HG03103 (cell line): ENCODE data around the gene CISD1.
A peak's percentile ranks its signal among the peaks of the same experiment; 100 is the strongest.

Experiments used
- ATAC-seq: cut with Tn5 transposase; IDR thresholded peaks from one replicate; pipeline ENCODE4 v1.9.1; 2021; ENCODE audit warnings: low read depth; ENCODE audit not compliant: unreplicated experiment

CISD1 gene

DNA sequence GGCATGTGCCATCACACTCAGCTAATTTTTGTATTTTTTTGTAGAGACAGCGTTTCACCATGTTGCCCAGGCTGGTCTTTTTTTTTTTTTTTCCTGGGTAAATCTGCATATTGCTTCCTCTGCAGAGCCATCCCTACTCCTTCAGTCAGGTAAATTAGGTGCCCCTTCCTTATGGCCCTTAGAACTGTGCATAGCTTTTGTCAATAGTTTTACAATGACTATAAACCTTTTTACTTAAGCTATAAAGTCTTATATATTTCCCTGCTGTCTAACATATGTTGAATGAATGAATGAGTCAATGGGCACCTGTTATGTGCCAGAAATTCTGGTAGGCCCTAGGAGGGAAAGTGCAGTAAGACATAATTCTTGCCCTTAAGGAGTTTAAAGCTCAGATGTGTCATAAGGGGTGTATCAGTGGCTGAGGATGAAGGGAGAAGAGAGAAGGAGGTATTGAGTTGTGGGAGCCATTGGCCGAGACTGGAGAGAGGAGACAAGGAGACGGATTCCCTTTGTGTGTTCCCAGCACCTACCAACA lies 35.2 kb downstream of the CISD1 start:
- no peak for ATAC-seq

DNA sequence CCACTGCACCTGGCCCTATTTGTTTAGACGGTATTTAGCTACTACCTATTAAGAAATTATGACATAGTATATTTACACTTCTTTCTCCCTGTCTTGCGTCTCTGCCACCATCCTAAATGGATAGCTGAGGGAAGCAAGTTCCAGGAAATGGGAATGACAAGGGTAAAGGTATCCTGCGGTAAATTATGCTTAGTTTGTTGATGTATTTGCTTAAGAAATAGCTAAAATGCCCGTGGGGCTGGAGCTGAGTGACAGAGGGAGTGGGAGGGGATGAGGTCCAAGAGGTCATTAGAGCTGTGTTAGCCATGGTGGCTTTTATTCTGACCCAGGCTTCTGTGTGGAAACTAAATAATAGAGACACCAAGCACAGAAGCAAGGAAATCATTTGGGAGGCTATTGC lies 36.9 kb downstream of the CISD1 start:
- no peak for ATAC-seq

DNA sequence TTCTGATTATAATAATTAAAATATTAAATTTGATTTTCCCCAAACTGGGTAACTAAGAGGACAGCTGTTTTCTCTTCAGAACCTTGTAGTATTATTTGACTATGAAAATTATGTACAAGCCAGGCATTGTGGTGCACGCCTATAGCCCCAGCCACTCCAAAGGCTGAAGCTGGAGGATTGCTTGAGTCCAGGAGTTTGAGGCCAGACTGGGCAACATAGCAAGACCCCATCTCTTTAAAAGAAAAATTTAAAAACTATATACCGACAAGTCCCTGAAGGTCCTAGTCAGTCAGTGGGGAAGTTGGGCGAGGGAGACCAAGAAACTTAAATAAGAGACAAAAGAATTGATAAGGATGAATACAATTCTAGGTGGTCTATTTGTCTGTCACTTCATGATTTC lies 38.7 kb downstream of the CISD1 start:
- ATAC-seq, result no peak

DNA sequence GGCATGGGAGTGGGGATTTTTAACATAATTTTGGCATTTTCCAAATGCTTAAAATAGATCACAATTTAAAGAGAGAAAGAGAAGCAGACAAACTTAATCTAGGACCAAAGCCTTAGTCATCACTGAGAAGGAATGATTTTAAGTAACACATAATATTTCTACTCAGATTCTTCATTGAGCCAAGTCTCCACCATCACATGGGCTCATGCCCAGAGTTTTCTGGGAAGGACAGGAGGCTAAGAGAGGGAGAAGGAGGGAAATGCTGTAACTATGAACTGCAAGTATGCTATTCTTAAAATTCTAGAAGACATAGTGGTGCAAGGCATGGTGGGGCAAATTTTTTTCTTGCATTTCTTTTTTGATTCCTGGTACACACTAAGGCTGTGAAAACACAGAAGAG lies 42.1 kb downstream of the CISD1 start:
- no peak for ATAC-seq

DNA sequence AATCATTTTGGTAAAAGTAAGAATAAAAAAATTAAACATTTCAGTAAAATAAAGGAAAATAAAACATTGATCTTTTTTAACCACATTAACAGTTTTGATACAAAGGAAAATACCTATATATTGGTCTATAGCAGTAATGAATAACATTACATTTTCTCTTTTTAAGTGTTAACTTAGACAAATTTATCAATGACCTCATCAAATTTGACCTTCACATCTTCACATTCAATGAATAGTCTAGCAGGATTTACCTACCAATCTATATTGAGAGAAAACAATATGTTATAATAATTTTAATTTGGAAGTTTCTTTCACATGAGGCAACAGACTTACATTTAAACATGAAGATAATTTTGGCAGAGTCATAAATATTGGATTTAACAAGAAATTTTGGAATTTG lies 47.9 kb downstream of the CISD1 start:
- ATAC-seq, result no peak

DNA sequence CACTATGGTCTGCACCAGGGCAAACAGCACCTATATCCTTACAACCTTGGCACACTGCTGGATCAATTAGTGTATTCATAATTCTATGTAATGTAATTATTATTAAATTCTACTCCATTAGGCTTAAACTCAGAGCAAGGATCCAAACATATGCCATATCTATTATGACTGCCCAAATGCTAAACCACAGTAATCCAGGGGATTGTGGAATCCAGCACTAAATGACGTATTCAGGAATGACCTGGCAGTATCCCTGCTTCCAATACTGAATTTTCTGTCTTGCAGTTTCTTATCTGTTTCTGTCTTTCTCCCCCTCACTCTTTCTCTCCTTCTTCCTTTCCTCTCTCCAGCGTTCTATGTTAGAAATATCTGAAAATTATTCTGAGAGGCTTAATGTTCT lies 49.4 kb downstream of the CISD1 start:
- no peak for ATAC-seq

DNA sequence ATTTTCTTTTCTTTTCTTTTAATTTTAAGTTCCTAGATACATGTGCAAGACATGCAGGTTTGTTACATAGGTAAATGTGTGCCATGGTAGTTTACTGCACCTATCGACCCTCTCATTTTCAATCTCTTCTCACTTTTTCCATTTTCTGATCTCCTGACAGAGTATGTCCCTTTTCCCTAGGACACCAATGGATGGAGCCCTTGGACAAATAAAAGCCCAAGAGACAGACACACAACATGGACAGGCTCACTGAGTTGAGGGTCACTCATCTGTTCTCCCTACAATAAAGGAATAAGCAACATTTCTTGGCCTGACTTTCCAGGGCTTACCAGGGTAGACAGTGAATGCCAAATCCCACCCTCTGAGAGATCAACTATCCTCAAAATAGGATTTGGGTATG lies 50.6 kb downstream of the CISD1 start:
- ATAC-seq, result no peak

DNA sequence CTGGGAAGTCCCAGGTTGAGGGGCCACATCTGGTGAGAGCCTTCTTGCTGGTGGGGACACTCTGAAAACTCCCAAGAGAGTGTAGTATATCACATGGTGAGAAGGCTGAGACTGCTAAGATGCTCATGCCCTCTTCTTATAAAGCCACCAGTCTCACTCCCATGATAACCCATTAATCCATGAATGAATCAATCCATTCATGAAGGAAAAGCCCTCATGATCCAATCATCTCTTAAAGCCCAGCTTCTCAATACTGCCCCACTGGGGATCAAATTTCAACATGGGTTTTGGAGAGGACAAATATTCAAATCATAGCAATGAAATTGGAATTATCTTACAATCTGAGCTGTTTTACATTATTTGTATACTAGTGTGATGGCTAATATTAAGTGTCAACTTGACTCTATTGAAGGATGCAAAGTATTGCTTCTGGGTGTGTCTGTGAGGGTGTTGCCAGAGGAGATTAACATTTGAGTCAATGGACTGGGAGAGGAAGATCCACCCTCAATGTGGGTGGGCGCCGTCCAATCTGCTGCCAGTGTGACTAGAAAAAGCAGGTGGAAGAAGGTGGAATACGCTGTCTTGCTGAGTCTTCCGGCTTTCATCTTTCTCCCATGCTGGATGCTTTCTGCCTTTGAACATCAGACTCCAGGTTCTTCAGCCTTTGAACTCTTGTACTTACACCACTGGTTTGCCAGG lies 51.5 kb downstream of the CISD1 start:
- no peak for ATAC-seq

DNA sequence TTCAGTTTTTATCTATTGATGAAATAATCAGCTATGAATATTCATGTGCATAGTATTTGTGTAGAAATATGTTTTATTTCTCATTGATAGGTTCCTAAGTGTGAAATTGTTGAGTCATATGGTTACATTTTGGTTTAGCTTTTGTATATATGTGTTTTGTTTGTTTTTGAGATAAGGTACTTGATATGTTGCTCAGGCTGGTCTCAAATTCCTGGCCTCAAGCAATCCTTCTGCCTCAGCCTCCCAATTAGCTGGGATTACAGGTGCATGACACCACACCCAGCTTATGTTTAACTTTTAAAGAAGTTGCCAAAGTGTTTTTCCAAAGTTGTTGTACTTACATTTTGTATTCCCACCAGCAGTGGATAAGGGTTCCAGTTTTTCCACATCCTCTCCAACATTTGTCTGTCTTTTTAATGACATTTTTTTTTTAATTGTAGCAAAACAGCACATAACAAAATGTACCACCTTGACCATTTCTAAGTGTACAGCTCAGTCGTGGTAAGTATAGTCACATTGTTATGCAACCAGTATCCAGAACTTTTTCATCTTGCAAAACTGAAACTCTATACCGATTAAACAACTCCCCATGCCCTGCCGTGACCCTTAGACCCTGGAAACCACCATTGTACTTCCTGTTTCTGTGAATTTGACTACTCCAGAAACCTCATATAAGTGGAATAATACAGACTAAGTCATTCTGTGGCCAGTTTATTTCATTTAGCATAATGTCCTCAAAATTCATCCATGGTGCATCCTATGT lies 53.3 kb downstream of the CISD1 start:
- ATAC-seq, result peak; percentile 80

DNA sequence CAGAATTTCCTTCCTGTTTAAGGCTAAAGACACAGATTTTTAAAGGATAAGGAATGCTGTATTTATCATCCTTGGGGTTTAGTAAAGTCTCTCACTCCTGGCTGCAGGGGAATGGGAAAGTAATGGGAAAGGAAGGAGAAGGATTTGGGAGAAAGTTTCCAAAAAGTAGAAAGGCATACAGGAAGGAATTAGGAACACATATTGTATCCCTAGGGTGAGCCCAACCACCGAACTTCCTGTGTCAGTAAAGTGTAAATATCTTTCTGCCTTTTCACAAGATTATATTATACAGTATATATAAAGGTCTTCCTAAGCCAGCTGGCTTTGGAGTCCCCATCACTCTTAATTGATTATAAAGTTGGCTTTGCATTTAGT lies 53.9 kb downstream of the CISD1 start:
- ATAC-seq, result no peak

DNA sequence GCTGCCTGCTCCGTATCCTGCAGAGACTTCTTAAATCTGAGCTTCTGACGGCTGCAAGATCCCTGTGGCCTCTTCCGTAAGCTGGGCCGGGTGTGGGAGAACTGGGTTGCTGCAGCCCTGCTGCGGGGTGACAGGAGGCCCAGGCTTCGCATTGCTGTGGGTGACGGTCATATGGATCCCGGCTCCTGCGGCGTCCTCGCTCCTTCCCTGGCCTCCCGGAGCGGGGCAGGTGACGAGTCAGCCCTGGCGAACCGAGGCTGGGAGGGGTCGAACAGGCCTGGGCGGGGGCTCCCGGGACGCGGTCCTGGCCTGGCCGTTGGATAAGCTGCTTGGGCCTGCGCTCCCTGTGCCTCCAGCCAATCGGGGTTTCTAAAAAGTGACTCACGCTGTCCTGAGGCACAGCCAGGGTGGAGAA lies 58.0 kb downstream of the CISD1 start:
- ATAC-seq, result no peak

DNA sequence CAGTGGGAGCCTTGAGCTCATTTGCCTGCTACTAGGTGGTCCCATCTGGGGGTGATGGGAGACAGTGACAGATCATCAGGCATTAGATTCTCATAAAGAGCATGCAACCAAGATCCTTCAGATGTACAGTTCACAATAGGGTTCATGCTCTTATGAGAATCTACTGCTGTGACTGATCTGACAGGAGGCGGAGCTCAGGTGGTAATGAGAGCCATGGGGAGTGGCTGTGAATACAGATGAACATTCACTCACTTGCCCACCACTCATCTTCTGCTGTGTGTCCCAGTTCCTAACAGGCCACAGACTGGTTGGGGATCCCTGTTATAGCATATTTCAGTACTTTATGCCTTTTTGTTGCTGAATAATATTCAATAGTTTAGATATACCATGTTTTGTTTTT lies 59.3 kb downstream of the CISD1 start:
- ATAC-seq, result no peak

DNA sequence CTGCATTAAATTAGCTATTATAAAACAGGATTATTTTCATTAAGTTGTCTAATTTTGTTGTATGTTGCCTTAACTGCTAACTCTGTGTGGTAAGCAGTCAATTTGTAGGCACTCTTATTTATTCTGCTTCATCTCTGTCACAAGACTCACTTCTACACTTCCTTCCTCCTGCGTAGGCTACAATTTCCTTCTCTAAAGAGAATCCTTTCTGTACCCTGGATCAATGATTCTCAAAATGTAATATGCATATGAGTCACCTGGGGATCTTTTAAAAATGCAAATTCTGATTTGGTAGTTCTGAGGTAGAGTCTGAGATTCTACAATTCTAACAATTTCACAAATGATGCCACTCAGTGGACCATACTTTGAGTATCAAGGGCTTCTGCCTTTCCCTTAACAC lies 61.5 kb downstream of the CISD1 start:
- no peak for ATAC-seq

DNA sequence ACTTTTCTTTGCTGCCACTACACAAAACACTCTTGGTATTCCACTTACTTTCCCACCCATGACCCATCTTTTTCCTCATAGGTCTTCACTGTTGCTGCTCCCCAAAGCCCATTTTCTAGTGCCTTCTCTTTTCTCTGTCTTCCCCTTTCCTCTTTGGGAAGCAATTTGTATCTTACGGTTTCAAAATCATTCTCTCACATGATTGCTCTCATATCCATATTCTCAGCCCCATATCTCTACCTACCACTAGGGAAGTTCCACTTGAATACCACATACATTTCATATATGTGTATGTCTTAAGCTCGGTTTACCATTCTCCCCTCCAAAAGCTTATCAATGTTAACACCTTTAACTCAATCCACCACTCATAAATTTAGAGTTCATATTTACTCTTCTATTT lies 62.7 kb downstream of the CISD1 start:
- ATAC-seq, result no peak

DNA sequence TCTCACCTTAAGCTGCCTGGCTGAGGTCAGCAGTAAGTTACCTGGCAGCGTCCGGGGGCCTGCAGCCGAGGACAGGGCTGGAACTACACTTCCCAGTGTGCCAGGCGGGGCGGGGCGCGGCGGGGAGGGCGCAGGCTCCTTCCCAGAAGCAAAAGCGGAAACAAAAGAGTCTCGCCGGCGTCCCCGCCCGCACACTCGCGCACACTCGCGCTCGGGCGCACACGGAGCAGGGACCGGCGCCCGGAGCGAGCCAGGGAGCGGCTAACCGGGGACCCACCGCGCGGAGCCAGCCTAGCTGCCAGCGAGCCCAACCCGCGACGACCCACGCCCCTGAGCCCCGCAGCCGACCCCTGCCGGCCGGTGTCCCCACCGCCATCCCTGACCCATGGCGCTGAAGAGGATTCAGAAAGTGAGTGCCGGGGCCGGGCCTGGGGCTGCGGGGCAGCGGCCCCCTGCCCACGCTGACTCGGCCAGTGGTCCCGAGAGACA lies 65.9 kb downstream of the CISD1 start, which contains the start of gene UBE2D1:
Gene UBE2D1, plus strand, starts transcription at position 190 of the 489 bp plus-strand sequence. Its CDS starts 196 bp downstream, at position 386.
- ATAC-seq, result peak; percentile 98

DNA sequence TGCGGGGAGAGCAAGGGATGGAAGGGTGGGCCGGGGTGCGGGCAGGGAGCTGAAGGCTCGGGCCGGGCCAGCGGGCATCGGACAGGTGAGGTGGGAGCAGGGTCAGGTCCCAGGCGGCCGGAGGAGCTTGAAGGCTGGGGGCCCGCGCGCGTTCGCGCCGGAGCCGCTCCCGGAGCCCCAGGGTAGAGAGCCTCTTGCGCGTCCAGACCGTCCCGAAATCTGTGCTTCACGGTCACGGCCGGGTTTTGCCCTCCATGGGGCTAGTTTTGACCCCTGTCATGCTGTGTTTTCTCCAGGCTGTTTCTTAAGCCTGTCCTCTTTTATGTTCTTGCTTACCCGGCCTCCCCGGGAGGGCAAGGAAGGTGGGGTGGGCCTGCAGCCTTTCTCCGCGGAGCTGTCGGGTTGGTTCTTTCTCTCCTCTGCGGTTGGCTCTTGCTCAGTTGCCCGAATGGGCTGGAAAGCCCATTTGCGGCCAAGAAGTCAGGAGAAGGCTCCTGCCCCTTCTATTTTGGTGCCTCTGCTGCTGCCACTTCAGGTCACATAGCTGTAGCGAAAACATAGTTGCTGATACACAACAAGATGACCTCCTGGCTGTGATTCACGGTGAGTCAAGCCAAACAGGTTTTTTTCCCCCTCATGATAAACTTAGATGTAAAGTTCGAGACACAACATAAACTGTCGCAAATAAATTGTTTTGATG lies 66.5 kb downstream of the CISD1 start:
- ATAC-seq, result peak; percentile 30

DNA sequence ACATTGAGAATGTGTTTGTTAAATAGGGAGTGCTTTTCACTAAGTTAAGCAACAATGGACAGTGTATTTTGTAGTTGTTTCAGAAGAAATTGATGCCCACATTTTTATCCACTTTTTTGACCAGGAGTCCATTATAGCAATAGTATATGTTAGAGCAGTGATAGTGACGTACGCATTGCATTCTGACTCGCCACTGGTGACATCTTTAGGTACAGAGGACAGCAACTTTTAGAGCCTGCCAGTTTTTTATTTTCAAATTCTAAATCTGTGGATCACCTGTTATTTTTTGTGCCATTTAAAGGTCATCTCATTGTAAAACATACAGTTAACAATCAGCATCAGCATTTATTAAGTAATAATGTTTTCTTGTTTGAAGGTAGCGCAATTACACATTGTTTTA lies 67.3 kb downstream of the CISD1 start:
- no peak for ATAC-seq
